Measurements from ENCODE around the gene ICAM5. TPM values are rescaled to one million over a fixed set of nuclear protein-coding genes. Genes with fewer than 3 reads are reported as not detected.

ICAM5 gene
- total and polyA plus RNA-seq, 10 of the 15 experiments (the other 5 are each of a cell fraction or from before 2014, with no cell fraction given) = 0.14 to 4.6 (median 0.94) TPM; not detected in 2

DNA sequence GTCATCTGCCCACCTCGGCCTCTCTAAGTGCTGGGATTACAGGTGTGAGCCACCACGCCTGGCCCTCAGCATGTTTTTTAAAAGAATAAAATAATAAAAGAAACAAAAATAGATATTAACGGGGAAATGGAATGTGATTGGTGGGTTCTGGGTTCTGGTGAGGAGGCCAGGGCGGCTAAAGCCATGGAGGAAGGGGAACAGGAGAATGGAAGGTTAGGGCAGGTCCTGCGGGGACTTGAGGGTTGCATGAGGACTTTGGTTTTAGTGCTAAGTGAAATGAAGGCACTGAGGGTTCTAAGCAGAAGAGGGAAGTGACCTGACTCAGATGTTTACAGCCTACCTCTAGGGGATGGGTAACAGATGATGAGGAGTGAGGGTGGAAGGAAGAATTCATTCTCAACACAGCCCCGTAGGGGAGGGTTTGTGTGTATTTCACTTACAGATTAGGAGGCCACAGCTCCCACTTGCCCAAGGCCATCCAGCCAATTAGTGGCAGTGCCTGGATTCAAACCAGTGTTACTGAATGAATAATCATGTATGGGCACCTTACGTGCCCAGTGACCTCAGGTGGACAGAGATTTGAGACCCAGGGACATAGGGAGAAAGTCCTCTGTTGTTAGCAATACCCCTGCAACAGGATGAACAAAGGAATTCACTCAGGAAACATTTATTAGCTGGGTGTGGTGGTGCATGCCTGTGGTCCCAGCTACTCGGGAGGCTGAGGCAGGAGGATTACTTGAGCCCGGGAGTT is 44.4 kb upstream of the ICAM5 start (continued):
- TF ChIP-seq, protein P1, sequence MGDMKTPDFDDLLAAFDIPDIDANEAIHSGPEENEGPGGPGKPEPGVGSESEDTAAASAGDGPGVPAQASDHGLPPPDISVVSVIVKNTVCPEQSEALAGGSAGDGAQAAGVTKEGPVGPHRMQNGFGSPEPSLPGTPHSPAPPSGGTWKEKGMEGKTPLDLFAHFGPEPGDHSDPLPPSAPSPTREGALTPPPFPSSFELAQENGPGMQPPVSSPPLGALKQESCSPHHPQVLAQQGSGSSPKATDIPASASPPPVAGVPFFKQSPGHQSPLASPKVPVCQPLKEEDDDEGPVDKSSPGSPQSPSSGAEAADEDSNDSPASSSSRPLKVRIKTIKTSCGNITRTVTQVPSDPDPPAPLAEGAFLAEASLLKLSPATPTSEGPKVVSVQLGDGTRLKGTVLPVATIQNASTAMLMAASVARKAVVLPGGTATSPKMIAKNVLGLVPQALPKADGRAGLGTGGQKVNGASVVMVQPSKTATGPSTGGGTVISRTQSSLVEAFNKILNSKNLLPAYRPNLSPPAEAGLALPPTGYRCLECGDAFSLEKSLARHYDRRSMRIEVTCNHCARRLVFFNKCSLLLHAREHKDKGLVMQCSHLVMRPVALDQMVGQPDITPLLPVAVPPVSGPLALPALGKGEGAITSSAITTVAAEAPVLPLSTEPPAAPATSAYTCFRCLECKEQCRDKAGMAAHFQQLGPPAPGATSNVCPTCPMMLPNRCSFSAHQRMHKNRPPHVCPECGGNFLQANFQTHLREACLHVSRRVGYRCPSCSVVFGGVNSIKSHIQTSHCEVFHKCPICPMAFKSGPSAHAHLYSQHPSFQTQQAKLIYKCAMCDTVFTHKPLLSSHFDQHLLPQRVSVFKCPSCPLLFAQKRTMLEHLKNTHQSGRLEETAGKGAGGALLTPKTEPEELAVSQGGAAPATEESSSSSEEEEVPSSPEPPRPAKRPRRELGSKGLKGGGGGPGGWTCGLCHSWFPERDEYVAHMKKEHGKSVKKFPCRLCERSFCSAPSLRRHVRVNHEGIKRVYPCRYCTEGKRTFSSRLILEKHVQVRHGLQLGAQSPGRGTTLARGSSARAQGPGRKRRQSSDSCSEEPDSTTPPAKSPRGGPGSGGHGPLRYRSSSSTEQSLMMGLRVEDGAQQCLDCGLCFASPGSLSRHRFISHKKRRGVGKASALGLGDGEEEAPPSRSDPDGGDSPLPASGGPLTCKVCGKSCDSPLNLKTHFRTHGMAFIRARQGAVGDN (IDR thresholded peaks at IDR 0.05) = peak; percentile 90
- TF ChIP-seq IKZF2 (IDR thresholded peaks at IDR 0.05) (peak in 1 of 2 experiments; percentile 30; a peak in 2 of 4 replicates), ATF7 (IDR thresholded peaks at IDR 0.05; ENCODE audit: low read depth) (0 out of 2 replicates have a peak, but pooled peaks have one; percentile 21), PAX5 (IDR thresholded peaks at IDR 0.05; ENCODE audit: borderline replicate concordance, low read depth, low read length) (0 out of 2 replicates have a peak, but pooled peaks have one; percentile 17), IKZF1 (conservative IDR thresholded peaks at IDR 0.05) (peak; percentile 27; the same call in 1 of the 2 replicates), RFX5 (IDR thresholded peaks at IDR 0.05; ENCODE audit: low read depth, low read length) (peak; percentile 89), BACH1 (IDR thresholded peaks at IDR 0.05; ENCODE audit: borderline replicate concordance) (no peak), SMAD1 (IDR thresholded peaks at IDR 0.05; ENCODE audit: low read depth, partially characterized antibody) (no peak)
- TF ChIP-seq, protein P2, sequence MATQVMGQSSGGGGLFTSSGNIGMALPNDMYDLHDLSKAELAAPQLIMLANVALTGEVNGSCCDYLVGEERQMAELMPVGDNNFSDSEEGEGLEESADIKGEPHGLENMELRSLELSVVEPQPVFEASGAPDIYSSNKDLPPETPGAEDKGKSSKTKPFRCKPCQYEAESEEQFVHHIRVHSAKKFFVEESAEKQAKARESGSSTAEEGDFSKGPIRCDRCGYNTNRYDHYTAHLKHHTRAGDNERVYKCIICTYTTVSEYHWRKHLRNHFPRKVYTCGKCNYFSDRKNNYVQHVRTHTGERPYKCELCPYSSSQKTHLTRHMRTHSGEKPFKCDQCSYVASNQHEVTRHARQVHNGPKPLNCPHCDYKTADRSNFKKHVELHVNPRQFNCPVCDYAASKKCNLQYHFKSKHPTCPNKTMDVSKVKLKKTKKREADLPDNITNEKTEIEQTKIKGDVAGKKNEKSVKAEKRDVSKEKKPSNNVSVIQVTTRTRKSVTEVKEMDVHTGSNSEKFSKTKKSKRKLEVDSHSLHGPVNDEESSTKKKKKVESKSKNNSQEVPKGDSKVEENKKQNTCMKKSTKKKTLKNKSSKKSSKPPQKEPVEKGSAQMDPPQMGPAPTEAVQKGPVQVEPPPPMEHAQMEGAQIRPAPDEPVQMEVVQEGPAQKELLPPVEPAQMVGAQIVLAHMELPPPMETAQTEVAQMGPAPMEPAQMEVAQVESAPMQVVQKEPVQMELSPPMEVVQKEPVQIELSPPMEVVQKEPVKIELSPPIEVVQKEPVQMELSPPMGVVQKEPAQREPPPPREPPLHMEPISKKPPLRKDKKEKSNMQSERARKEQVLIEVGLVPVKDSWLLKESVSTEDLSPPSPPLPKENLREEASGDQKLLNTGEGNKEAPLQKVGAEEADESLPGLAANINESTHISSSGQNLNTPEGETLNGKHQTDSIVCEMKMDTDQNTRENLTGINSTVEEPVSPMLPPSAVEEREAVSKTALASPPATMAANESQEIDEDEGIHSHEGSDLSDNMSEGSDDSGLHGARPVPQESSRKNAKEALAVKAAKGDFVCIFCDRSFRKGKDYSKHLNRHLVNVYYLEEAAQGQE (IDR thresholded peaks at IDR 0.05; ENCODE audit: low read depth, low read length) = no peak

Data from GM12878 (cell line).